ENCODE measurements around the gene AOC2. TPM values are rescaled to one million over a fixed set of nuclear protein-coding genes. Genes with fewer than 3 reads are reported as not detected.

The AOC2 gene
- total and polyA plus RNA-seq, 9 of the 15 experiments (the other 6 are each of a cell fraction or from before 2014, with no cell fraction given): 0.08 to 0.91 (median 0.49) TPM

DNA sequence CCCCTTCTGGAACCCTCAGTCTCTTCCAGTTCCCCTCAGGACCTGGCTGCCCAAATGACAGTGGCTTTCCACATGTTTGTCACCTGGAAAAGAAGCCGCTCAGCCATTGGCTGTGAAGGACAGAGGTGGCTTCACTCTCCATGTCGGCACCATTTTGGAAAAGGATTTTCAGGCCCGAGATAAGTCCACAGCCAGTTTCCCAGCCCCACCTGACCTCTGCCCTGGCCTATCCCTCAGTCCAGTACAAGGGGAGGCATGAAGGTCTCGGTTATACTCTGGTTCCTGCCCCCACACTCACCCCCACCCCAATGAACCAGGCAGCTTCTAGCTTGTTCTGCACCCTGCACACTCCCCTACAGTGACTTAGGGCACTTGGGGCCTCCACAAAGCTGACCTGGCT is 21.8 kb downstream of the AOC2 start:
- TF ChIP-seq MCM7 (IDR thresholded peaks at IDR 0.05): no peak
- TF ChIP-seq, protein P1, sequence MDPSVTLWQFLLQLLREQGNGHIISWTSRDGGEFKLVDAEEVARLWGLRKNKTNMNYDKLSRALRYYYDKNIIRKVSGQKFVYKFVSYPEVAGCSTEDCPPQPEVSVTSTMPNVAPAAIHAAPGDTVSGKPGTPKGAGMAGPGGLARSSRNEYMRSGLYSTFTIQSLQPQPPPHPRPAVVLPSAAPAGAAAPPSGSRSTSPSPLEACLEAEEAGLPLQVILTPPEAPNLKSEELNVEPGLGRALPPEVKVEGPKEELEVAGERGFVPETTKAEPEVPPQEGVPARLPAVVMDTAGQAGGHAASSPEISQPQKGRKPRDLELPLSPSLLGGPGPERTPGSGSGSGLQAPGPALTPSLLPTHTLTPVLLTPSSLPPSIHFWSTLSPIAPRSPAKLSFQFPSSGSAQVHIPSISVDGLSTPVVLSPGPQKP (CRISPR knock-in tag; IDR thresholded peaks at IDR 0.05): no peak
- TF ChIP-seq ZNF212 (CRISPR knock-in tag; IDR thresholded peaks at IDR 0.05): no peak
- TF ChIP-seq, protein P2, sequence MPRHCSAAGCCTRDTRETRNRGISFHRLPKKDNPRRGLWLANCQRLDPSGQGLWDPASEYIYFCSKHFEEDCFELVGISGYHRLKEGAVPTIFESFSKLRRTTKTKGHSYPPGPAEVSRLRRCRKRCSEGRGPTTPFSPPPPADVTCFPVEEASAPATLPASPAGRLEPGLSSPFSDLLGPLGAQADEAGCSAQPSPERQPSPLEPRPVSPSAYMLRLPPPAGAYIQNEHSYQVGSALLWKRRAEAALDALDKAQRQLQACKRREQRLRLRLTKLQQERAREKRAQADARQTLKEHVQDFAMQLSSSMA (CRISPR knock-in tag; IDR thresholded peaks at IDR 0.05): no peak
- TF ChIP-seq SRSF9 (IDR thresholded peaks at IDR 0.05; ENCODE audit: borderline replicate concordance, low read depth, low read length): no peak
- TF ChIP-seq CBX1 (IDR thresholded peaks at IDR 0.05; ENCODE audit: low read depth): no peak
- no peak for TF ChIP-seq CHCHD3 (CRISPR knock-in tag; IDR thresholded peaks at IDR 0.05)
- TF ChIP-seq, protein P3, sequence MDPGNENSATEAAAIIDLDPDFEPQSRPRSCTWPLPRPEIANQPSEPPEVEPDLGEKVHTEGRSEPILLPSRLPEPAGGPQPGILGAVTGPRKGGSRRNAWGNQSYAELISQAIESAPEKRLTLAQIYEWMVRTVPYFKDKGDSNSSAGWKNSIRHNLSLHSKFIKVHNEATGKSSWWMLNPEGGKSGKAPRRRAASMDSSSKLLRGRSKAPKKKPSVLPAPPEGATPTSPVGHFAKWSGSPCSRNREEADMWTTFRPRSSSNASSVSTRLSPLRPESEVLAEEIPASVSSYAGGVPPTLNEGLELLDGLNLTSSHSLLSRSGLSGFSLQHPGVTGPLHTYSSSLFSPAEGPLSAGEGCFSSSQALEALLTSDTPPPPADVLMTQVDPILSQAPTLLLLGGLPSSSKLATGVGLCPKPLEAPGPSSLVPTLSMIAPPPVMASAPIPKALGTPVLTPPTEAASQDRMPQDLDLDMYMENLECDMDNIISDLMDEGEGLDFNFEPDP (CRISPR knock-in tag; IDR thresholded peaks at IDR 0.05): no peak
- TF ChIP-seq RAD51 (IDR thresholded peaks at IDR 0.05; ENCODE audit: borderline replicate concordance, low read depth): no peak
- no peak for FAIRE-seq
- Histone ChIP-seq H4K20me1 (replicated peaks; ENCODE audit: control insufficient read depth, insufficient read depth, low read length) (no peaks in the 10 kb centered on the region), H3K9me1 (ENCODE audit: control insufficient read depth, insufficient read depth, low read length) (no peaks in the 10 kb centered on the region), H3K79me2 (ENCODE audit: control insufficient read depth, insufficient read depth, low read length) (no peaks in the 10 kb centered on the region), H3K9me3 (replicated peaks; ENCODE audit: control insufficient read depth, insufficient read depth, low read depth, low read length) (0 out of 2 replicates have a peak, but pooled peaks cover 1% of the 10 kb centered on the region), H2AFZ (ENCODE audit: low read depth, low read length) (no peak overlapping the region), H3K4me2 (ENCODE audit: insufficient read depth, low read length) (no peak overlapping the region), H3K4me3 (no peak overlapping the region), H3K4me1 (replicated peaks in 1 of 2; ENCODE audit: control insufficient read depth in 2 of 2, insufficient read depth in 2 of 2, low read length in 2 of 2) (peaks cover 0 to 5% of the 10 kb centered on the region in 2 experiments; a peak in 1 of 5 replicates), H3K36me3 (ENCODE audit: control insufficient read depth, insufficient read depth, low read length) (no peaks in the 10 kb centered on the region), H3K9ac (ENCODE audit: insufficient read depth in 1 of 2, low read depth in 2 of 2, low read length in 2 of 2) (no peak overlapping the region; a peak in 1 of 4 replicates), H3K27me3 (ENCODE audit: control insufficient read depth in 2 of 2, insufficient read depth in 2 of 2, low read length in 2 of 2) (peaks cover 19 to 41% of the 10 kb centered on the region in 2 experiments; a peak in 4 of 5 replicates), H3K27ac (ENCODE audit: extremely low read depth, low read depth, low read length) (no peak overlapping the region)
- ATAC-seq: no peak
- no peak for DNase-seq (ENCODE audit: extremely low read depth in 1 of 4, low spot score in 3 of 4)
- in situ Hi-C loops (cut with MboI): no loop called here
- WGBS (ENCODE audit: insufficient coverage, low coverage, missing lambda C conversion rate): 10% methylated on average over 4 of the region's 4 CpGs
- POLR2A ChIA-PET: interaction anchor here (0.5 to 2.0 kb wide), 4 partner anchors 11 to 1462 kb away, joined by 3 to 6 read pairs (median 3); no protein-coding TSS in a partner anchor
- BruUV-seq (replicated peaks): no TSS peak
- intact Hi-C loops (cut with micrococcal nuclease): no loop called here
- CTCF ChIA-PET (ENCODE audit: low intra/inter-chr PET ratio): no interaction called here
